RKO (cell line): ENCODE results near the gene PGLYRP4.

Experiments
- DNase-seq: peaks from one replicate; pipeline ENCODE4 v3.0.0-alpha.2; 2016; ENCODE audit warnings: low spot score

The PGLYRP4 gene

GRCh38 chr1:153375511-153375910, 26.9 kb upstream of the PGLYRP4 start, which contains the start of gene S100A12:
Gene S100A12, minus strand, starts transcription at chr1:153375621. Its CDS starts 1,029 bp downstream, at chr1:153374592.
- DNase-seq, result no peak

- no peak for DNase-seq
Observed at GRCh38 chr1:153374071-153374470, 25.4 kb upstream of the PGLYRP4 start.

- DNase-seq, result no peak
Observed at GRCh38 chr1:153372571-153372970, 23.9 kb upstream of the PGLYRP4 start.

GRCh38 chr1:153371231-153371630, 22.6 kb upstream of the PGLYRP4 start:
- DNase-seq, result no peak

- no peak for DNase-seq
Observed at GRCh38 chr1:153370146-153370545, 21.5 kb upstream of the PGLYRP4 start.

- DNase-seq, result no peak
Observed at GRCh38 chr1:153368495-153368894, 19.9 kb upstream of the PGLYRP4 start.

GRCh38 chr1:153367090-153367489, 18.4 kb upstream of the PGLYRP4 start:
- no peak for DNase-seq

- no peak for DNase-seq
Observed at GRCh38 chr1:153366261-153366660, 17.6 kb upstream of the PGLYRP4 start.

- DNase-seq, result no peak
Observed at GRCh38 chr1:153365696-153366095, 17.1 kb upstream of the PGLYRP4 start.

GRCh38 chr1:153364766-153365666, 16.4 kb upstream of the PGLYRP4 start:
- DNase-seq, result no peak

GRCh38 chr1:153364156-153364555, 15.5 kb upstream of the PGLYRP4 start:
- DNase-seq, result no peak

- no peak for DNase-seq
Observed at GRCh38 chr1:153363641-153364040, 15.0 kb upstream of the PGLYRP4 start.

GRCh38 chr1:153362187-153362775, 13.6 kb upstream of the PGLYRP4 start:
- no peak for DNase-seq

- no peak for DNase-seq
Observed at GRCh38 chr1:153361480-153362109, 13.0 kb upstream of the PGLYRP4 start.

- DNase-seq, result no peak
Observed at GRCh38 chr1:153360592-153361479, 12.2 kb upstream of the PGLYRP4 start.

- no peak for DNase-seq
Observed at GRCh38 chr1:153360190-153360589, 11.5 kb upstream of the PGLYRP4 start.

GRCh38 chr1:153359241-153359640, 10.6 kb upstream of the PGLYRP4 start:
- no peak for DNase-seq

- no peak for DNase-seq
Observed at GRCh38 chr1:153358691-153358975, 10.0 kb upstream of the PGLYRP4 start.

- DNase-seq, result no peak
Observed at GRCh38 chr1:153357853-153358690, 9.4 kb upstream of the PGLYRP4 start, which contains the start of gene S100A9. Gene S100A9, plus strand, starts transcription at chr1:153357854. Its CDS starts 430 bp downstream, at chr1:153358284.

GRCh38 chr1:153357076-153357852, 8.6 kb upstream of the PGLYRP4 start:
- DNase-seq, result no peak
